Esophagus muscularis mucosa (tissue), 4 donors: ENCODE results near the gene GALNT1. TPM values are rescaled to one million over a fixed set of nuclear protein-coding genes. Genes with fewer than 3 reads are reported as not detected.

ENCODE experiments used
- DNase-seq: peaks from one replicate; pipeline ENCODE4 v3.0.0-alpha.2; 2017; ENCODE audit errors: extremely low spot score
- H3K27ac ChIP-seq, 4 donors: fragments of 200-600 bp; sonication (generic); replicated peaks in 1 of 4; 1 replicate in 3 of 4; 2 replicates in 1 of 4; pipeline ENCODE4 v1.5.1; 2016 to 2019; ENCODE audit warnings: mild to moderate bottlenecking in 1 of 4
- H3K27me3 ChIP-seq, 4 donors: fragments of 200-600 bp; sonication (generic); one replicate each; pipeline versions ENCODE4 v1.5.1 to v1.6.0; 2016 to 2019
- H3K36me3 ChIP-seq, 4 donors: fragments of 200-600 bp; sonication (generic); one replicate each; pipeline ENCODE4 v1.5.1; 2016 to 2019
- H3K4me1 ChIP-seq, 4 donors: fragments of 200-600 bp; sonication (generic); one replicate each; pipeline ENCODE4 v1.5.1; 2016 to 2019
- H3K4me3 ChIP-seq, 4 donors: fragments of 200-600 bp; sonication (generic); 1 replicate in 2 of 4; 2 replicates in 2 of 4; pipeline ENCODE4 v1.5.1; 2016 to 2019; ENCODE audit warnings: mild to moderate bottlenecking in 4 of 4, moderate library complexity in 1 of 4
- H3K9me3 ChIP-seq, 4 donors: fragments of 200-600 bp; sonication (generic); 1 replicate in 3 of 4; 2 replicates in 1 of 4; pipeline ENCODE4 v1.5.1; 2016 to 2019
- EP300 ChIP-seq: sonication (generic); formaldehyde crosslinking; IDR thresholded peaks from one replicate; pipeline ENCODE4 v1.6.1; 2017; ENCODE audit warnings: antibody characterized with exemption
- POLR2A ChIP-seq: fragments of 450-650 bp; IDR thresholded peaks from one replicate; pipeline ENCODE4 v1.6.1; 2017; ENCODE audit warnings: antibody characterized with exemption, moderate library complexity, mild to moderate bottlenecking, low read depth
- POLR2AphosphoS5 ChIP-seq, 2 donors: sonication (generic); formaldehyde crosslinking; IDR thresholded peaks; one replicate each; pipeline ENCODE4 v1.6.1; 2017; ENCODE audit warnings: antibody characterized with exemption in 2 of 2
- WGBS: methylation state at CpG from one replicate; pipeline ENCODE4 v1.1.5; 2018; 5-methylcytosine and 5-hydroxymethylcytosine counted together
- intact Hi-C: fragments of 100-400 bp; cut with DNase I; formaldehyde crosslinking; loops from one replicate; pipeline ENCODE4 v1.15.1; 2023
- total RNA-seq, 4 donors: library from RNA; depleted of rRNA; stranded (reverse); fragments of >200 nt; gene quantifications; one replicate each; pipeline versions ENCODE4 v1.1.0 to v1.2.1, GENCODE V29; 2016
- TF ChIP-seq, protein P1 (sequence below), 3 experiments: fragments of 200-600 bp in 2 of 3; fragments of 450-650 bp in 1 of 3; sonication (generic) in 2 of 3; IDR thresholded peaks; one replicate each; pipeline ENCODE4 v1.5.1; 2017 to 2019; ENCODE audit warnings: antibody characterized with exemption in 3 of 3, mild to moderate bottlenecking in 2 of 3, moderate library complexity in 1 of 3

GALNT1 gene
- total RNA-seq, 4 donors from 2014 or later = 26.4 to 34.5 (median 31.6) TPM

DNA sequence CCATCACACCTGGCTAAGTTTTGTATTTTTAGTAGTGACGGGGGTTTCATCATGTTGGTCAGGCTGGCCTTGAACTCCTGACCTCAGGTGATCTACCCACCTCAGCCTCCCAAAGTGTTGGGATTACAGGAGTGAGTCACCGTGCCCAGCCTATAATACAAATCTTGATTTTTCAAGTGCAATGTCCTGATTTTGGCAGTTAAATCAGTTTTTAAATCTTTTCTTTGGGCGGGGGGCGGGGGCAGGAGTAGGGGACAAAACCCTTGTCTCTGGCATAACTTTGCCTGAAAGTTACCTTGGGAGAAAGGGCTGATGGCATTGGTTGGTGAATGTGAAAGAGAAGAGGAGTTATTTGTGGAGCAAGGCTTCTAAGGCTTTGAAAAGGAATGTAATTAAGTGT is 12.3 kb downstream of the GALNT1 start:
- TF ChIP-seq EP300 (no peak), POLR2AphosphoS5 (IDR thresholded peaks at IDR 0.05) (no peak), POLR2A (no peak)
- TF ChIP-seq, protein P1, sequence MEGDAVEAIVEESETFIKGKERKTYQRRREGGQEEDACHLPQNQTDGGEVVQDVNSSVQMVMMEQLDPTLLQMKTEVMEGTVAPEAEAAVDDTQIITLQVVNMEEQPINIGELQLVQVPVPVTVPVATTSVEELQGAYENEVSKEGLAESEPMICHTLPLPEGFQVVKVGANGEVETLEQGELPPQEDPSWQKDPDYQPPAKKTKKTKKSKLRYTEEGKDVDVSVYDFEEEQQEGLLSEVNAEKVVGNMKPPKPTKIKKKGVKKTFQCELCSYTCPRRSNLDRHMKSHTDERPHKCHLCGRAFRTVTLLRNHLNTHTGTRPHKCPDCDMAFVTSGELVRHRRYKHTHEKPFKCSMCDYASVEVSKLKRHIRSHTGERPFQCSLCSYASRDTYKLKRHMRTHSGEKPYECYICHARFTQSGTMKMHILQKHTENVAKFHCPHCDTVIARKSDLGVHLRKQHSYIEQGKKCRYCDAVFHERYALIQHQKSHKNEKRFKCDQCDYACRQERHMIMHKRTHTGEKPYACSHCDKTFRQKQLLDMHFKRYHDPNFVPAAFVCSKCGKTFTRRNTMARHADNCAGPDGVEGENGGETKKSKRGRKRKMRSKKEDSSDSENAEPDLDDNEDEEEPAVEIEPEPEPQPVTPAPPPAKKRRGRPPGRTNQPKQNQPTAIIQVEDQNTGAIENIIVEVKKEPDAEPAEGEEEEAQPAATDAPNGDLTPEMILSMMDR (IDR thresholded peaks at IDR 0.05) = no peak

DNA sequence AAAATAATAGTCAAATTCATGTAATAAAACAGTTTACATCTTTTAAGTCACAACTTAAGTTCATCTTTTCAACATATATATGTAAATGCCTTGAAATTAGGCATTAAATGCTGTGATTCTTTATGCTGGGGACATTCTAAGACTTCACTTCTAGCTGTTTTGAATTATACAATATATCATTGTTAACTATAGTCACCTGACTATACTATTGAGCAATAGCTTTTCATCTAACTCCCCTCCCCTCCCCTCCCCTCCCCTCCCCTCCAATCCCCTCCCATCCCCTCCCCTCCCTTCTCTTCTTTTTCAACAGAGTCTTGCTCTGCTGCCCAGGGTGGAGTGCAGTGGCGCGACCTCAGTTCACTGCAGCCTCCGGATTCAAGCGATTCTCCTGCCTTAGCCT is 16.2 kb downstream of the GALNT1 start:
- H3K27me3 ChIP-seq = no peaks in the 10 kb centered on the region
- H3K9me3 ChIP-seq = peaks cover 0 to 20% (median 7%) of the 10 kb centered on the region in 4 donors
- H3K4me1 ChIP-seq = peaks cover 10 to 22% (median 21%) of the 10 kb centered on the region in 4 donors
- intact Hi-C loops = no loop called here
- no peaks in the 10 kb centered on the region for H3K36me3 ChIP-seq
- no peak overlapping the region for H3K4me3 ChIP-seq
- 98% methylated on average over 4 of the region's 4 CpGs for whole genome bisulfite sequencing
- no peak overlapping the region for H3K27ac ChIP-seq
- no peak for DNase-seq
- TF ChIP-seq POLR2A = no peak

More for the DNA sequence above, 12.3 kb downstream of the GALNT1 start:
- H3K9me3 ChIP-seq = no peaks in the 10 kb centered on the region
- no peak overlapping the region for H3K27ac ChIP-seq
- 97% methylated on average over 4 of the region's 4 CpGs for WGBS
- peaks cover 22 to 42% (median 36%) of the 10 kb centered on the region in 4 donors for H3K4me1 ChIP-seq
- intact Hi-C loops = no loop called here
- H3K27me3 ChIP-seq = no peaks in the 10 kb centered on the region
- no peak overlapping the region for H3K4me3 ChIP-seq
- no peak for DNase-seq
- H3K36me3 ChIP-seq = no peaks in the 10 kb centered on the region

- intact Hi-C loops = no loop called here
- DNase-seq = no peak
- Histone ChIP-seq H3K27ac (no peak overlapping the region), H3K4me1 (peaks cover 0 to 14% (median 2%) of the 10 kb centered on the region in 4 donors), H3K9me3 (peaks cover 0 to 25% (median 10%) of the 10 kb centered on the region in 4 donors), H3K27me3 (no peaks in the 10 kb centered on the region), H3K4me3 (no peak overlapping the region), H3K36me3 (no peaks in the 10 kb centered on the region)
- TF ChIP-seq EP300 (no peak), POLR2A (no peak), POLR2AphosphoS5 (IDR thresholded peaks at IDR 0.05) (no peak)
- TF ChIP-seq, protein P1 (IDR thresholded peaks at IDR 0.05) = no peak
- WGBS = 93% methylated on average over 4 of the region's 4 CpGs
Observed at GRCh38 chr18:35602193-35602820, 20.8 kb downstream of the GALNT1 start.

DNA sequence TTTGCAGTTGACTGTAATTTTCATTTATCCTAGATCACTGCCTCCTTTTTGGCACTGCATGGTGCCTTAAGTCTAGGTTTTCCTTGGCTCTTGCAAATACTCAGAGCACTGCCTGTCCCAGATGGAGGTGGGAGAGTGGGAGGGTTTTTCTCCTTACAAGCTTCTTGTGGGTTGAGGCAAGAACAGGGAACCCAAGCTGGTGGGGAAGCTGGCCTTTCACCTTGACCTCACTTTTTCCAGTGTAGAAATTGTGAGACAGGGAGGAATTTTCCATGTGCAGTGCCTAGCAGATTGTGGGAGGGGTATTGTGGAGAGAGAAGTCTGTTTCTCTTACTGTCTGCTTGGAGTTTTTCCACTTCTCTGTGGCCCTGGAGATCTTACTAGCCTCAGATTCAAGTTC is 21.5 kb downstream of the GALNT1 start:
- H3K36me3 ChIP-seq = no peaks in the 10 kb centered on the region
- no peak overlapping the region for H3K27ac ChIP-seq
- peaks cover 0 to 14% (median 2%) of the 10 kb centered on the region in 4 donors for H3K4me1 ChIP-seq
- DNase-seq = no peak
- peaks cover 0 to 25% (median 10%) of the 10 kb centered on the region in 4 donors for H3K9me3 ChIP-seq
- no peak overlapping the region for H3K4me3 ChIP-seq
- H3K27me3 ChIP-seq = no peaks in the 10 kb centered on the region
- no peak for TF ChIP-seq POLR2AphosphoS5 (IDR thresholded peaks at IDR 0.05)
- TF ChIP-seq, protein P1 (IDR thresholded peaks at IDR 0.05) = no peak
- no peak for TF ChIP-seq POLR2A
- TF ChIP-seq EP300 = no peak
- intact Hi-C loops = no loop called here

GRCh38 chr18:35603528-35603927 is 22.0 kb downstream of the GALNT1 start:
- intact Hi-C loops = no loop called here
- Histone ChIP-seq H3K27ac (no peak overlapping the region), H3K4me3 (no peak overlapping the region), H3K27me3 (no peaks in the 10 kb centered on the region), H3K9me3 (peaks cover 0 to 25% (median 10%) of the 10 kb centered on the region in 4 donors), H3K36me3 (no peaks in the 10 kb centered on the region), H3K4me1 (peaks cover 0 to 14% (median 7%) of the 10 kb centered on the region in 4 donors)
- 92% methylated on average over 3 of the region's 3 CpGs for WGBS
- no peak for DNase-seq
- TF ChIP-seq, protein P1 (IDR thresholded peaks at IDR 0.05) = no peak
